T47D (cell line): ENCODE results near the gene UEVLD.
A peak's percentile ranks its signal among the peaks of the same experiment; 100 is the strongest.

ENCODE experiments used
- DNase-seq, 2 experiments: peaks; one replicate each; pipeline versions ENCODE4 v3.0.0 to v3.0.0-alpha.2; 2011 to 2012; ENCODE audit warnings: low read depth in 1 of 2, low spot score in 1 of 2
- JUND ChIP-seq: IDR thresholded peaks from 2 replicates; pipeline ENCODE4 v1.6.1; 2012; ENCODE audit warnings: low read depth
- in situ Hi-C: cut with HindIII; loops from 2 replicates; pipeline ENCODE4 v1.10.0; 2016; ENCODE audit warnings: low sequenced_read_pairs, low pct_unique_long_range_greater_than_20kb

The UEVLD gene

GRCh38 chr11:18588297-18589252 is at the start of gene UEVLD:
Gene UEVLD (minus strand): TSS chr11:18588734. CDS start chr11:18588654, 80 bp downstream.
- peak; percentile 78 to 90 for DNase-seq
- in situ Hi-C loops = no loop called here
- TF ChIP-seq JUND = no peak

- TF ChIP-seq JUND = no peak
- in situ Hi-C loops = no loop called here
- peak; percentile 77 to 98 for DNase-seq
Measured at GRCh38 chr11:18634140-18635032, 45.9 kb upstream of the UEVLD start, which contains the start of gene SPTY2D1. Gene SPTY2D1 (minus strand): TSS chr11:18634342. CDS start chr11:18634257, 85 bp downstream.

GRCh38 chr11:18633256-18634139 is 45.0 kb upstream of the UEVLD start:
- no peak for DNase-seq
- TF ChIP-seq JUND = no peak
- in situ Hi-C loops = no loop called here

GRCh38 chr11:18632841-18633240 is 44.3 kb upstream of the UEVLD start:
- no peak for DNase-seq
- in situ Hi-C loops = no loop called here
- no peak for TF ChIP-seq JUND

DNA sequence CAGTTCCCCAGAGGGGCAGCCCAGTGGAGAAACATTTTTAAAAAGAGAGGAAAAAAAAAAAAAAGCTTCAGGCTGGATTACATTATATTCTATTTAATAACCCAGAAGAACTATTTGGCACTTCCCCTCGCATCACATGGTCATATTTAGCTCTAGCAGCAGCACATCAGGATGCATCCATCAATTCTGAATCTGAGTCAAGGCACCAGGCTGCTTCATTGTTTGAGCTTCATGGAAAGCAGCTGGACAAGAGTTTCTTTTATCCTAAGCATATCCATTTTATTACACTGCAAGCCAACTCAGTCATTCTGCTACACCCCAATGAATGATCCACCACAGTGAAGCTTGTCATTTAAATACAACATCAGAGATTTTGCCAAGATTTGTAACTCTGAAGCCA is 35.6 kb upstream of the UEVLD start:
- TF ChIP-seq JUND = no peak
- no peak for DNase-seq
- in situ Hi-C loops = no loop called here

DNA sequence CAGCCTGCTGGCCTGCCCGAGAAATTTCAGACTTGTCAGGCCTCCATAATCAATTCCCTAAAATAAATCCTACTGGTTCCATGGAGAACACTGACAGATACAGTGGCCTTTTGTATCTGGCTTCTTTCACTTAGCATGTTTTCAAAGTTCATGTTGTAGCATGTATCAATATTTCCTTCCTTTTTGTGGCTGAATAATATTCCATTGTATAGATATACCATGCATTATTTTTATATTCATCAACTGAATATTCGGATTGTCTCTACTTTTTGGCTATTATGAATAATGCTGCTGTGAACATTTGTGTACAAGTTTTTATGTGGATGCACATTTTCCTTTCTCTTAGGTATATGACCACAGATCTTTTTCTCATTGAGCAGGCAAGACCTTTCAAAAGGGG is 35.2 kb upstream of the UEVLD start:
- in situ Hi-C loops = no loop called here
- TF ChIP-seq JUND = no peak
- no peak for DNase-seq

- DNase-seq = no peak
- in situ Hi-C loops = no loop called here
- TF ChIP-seq JUND = no peak
Measured at GRCh38 chr11:18618342-18619025, 29.9 kb upstream of the UEVLD start.

DNA sequence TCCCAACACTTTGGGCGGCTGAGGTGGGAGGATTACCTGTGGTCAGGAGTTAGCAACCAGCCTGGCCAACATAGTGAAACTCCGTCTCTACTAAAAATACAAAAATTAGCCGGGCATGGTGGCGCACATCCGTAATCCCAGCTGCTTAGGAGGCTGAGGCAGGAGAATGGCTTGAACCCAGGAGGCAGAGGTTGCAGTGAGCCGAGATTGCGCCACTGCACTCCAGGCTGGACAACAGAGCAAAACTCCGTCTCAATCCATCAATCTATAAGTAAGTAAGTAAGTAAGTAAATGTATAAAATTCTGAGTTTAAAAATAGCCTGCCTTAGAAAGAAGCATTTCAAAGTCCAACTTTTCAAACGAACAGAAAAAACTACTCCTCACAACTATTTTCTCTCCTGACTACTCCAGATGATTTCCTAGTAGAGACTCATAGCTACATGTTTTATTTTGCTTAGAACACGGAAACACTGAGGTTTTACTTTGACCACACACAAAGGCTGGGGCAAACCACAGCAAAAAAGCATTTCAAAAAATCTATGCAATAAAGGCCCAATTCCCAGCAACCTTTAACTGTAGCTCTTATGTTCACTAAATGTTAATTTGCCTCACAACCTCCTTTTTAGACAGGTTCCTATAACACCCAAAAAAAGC is 29.3 kb upstream of the UEVLD start:
- no peak for TF ChIP-seq JUND
- DNase-seq = no peak
- in situ Hi-C loops = no loop called here

DNA sequence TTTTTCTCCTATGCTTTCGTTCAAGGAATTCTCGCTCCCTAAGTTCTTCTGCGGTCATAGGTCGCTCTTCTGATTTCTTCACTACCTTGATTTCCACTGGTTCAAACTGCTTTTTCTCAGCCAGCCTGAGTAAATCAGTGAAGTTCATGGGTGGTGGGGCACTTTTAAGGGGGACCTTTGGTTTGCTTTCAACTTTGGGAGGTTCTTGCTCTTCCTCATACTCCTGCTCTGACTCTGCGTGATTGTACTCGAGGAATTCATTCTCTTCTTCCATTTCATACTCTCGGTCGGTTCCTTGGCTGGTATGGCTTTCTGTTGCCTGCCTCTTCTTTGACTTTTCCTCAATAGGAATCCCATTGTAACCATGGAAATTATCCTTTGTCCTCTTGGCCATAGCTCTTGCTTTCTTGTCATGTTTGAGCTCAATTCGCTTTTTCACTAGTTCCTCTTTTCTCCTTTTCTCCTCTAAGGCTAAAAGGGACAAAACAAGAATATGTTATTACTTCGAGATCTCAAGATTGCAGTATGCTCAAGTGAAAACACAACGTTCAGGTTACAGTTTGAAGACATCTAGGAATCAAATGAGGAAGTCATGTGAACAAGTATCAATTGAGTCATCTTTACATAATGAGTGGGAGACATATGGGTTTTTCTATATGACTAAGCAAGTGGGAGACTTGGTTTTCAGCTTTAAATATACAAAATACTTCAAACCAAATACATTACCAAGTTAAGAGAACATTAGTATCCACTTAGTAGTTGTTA is 27.3 kb upstream of the UEVLD start:
- TF ChIP-seq JUND = no peak
- no peak for DNase-seq
- in situ Hi-C loops = no loop called here

- DNase-seq = no peak
- in situ Hi-C loops = no loop called here
- no peak for TF ChIP-seq JUND
Measured at GRCh38 chr11:18614667-18615066, 26.1 kb upstream of the UEVLD start.
